Measurements from ENCODE around the gene ASAP2.

ASAP2 gene

GRCh38 chr2:9441556-9441955, 234.9 kb downstream of the ASAP2 start:
- H3K9me2 ChIP-seq (replicated peaks; ENCODE audit: insufficient read depth, low read length) = no peaks in the 10 kb centered on the region
- no peaks in the 10 kb centered on the region for H3F3A ChIP-seq (ENCODE audit: insufficient read depth, low read length)
- no peaks in the 10 kb centered on the region for H3K4me1 ChIP-seq (ENCODE audit: low read length)

GRCh38 chr2:9443526-9443925, 236.9 kb downstream of the ASAP2 start:
- H3K9ac ChIP-seq (ENCODE audit: low read length) = no peak overlapping the region
- DNase-seq = no peak
- no peak overlapping the region for H3K4me3 ChIP-seq (ENCODE audit: low read length)
- no peaks in the 10 kb centered on the region for H4K20me1 ChIP-seq (ENCODE audit: insufficient read depth, low read length)
- TF ChIP-seq EZH2phosphoT487 (IDR thresholded peaks at IDR 0.05; ENCODE audit: low read length) = no peak
- no peak for TF ChIP-seq EZH2 (optimal IDR thresholded peaks at IDR 0.05; ENCODE audit: low read depth, low read length)
- no peak for TF ChIP-seq CTCF (IDR thresholded peaks at IDR 0.05; ENCODE audit: low read length)
- H3K9me2 ChIP-seq (replicated peaks; ENCODE audit: insufficient read depth, low read length) = no peaks in the 10 kb centered on the region
- H3F3A ChIP-seq (ENCODE audit: insufficient read depth, low read length) = no peaks in the 10 kb centered on the region
- H3K9me3 ChIP-seq (replicated peaks; ENCODE audit: insufficient read depth, low read length) = no peaks in the 10 kb centered on the region
- no peak overlapping the region for H3K27ac ChIP-seq (ENCODE audit: low read length)
- no peak overlapping the region for H3K4me2 ChIP-seq (ENCODE audit: low read depth, low read length)
- no peaks in the 10 kb centered on the region for H3K79me2 ChIP-seq (ENCODE audit: low read length)
- H2AFZ ChIP-seq (ENCODE audit: low read length) = no peak overlapping the region
- H3K27me3 ChIP-seq (replicated peaks; ENCODE audit: insufficient read depth, low read length) = no peaks in the 10 kb centered on the region
- no peaks in the 10 kb centered on the region; the same call in 1 of the 2 replicates for H3K36me3 ChIP-seq (replicated peaks; ENCODE audit: insufficient read depth, low read length)
- H3K4me1 ChIP-seq (ENCODE audit: low read length) = no peaks in the 10 kb centered on the region

More at GRCh38 chr2:9441556-9441955, 234.9 kb downstream of the ASAP2 start:
- Histone ChIP-seq H2AFZ (ENCODE audit: low read length) (no peak overlapping the region), H3K4me3 (ENCODE audit: low read length) (no peak overlapping the region), H3K9me3 (replicated peaks; ENCODE audit: insufficient read depth, low read length) (no peaks in the 10 kb centered on the region), H3K27ac (ENCODE audit: low read length) (no peak overlapping the region), H3K9ac (ENCODE audit: low read length) (no peak overlapping the region), H3K4me2 (ENCODE audit: low read depth, low read length) (no peak overlapping the region), H3K79me2 (ENCODE audit: low read length) (no peaks in the 10 kb centered on the region), H3K36me3 (replicated peaks; ENCODE audit: insufficient read depth, low read length) (no peaks in the 10 kb centered on the region; the same call in none of the 2 replicates), H3K27me3 (replicated peaks; ENCODE audit: insufficient read depth, low read length) (no peaks in the 10 kb centered on the region), H4K20me1 (ENCODE audit: insufficient read depth, low read length) (no peaks in the 10 kb centered on the region)
- no peak for DNase-seq
- no peak for TF ChIP-seq EZH2 (optimal IDR thresholded peaks at IDR 0.05; ENCODE audit: low read depth, low read length)
- no peak for TF ChIP-seq EZH2phosphoT487 (IDR thresholded peaks at IDR 0.05; ENCODE audit: low read length)
- no peak for TF ChIP-seq CTCF (IDR thresholded peaks at IDR 0.05; ENCODE audit: low read length)

- H2AFZ ChIP-seq (ENCODE audit: low read length) = no peak overlapping the region
- H3K79me2 ChIP-seq (ENCODE audit: low read length) = no peaks in the 10 kb centered on the region
- no peak for DNase-seq
- no peaks in the 10 kb centered on the region for H3K27me3 ChIP-seq (replicated peaks; ENCODE audit: insufficient read depth, low read length)
- H3K4me1 ChIP-seq (ENCODE audit: low read length) = no peaks in the 10 kb centered on the region
- H3K9ac ChIP-seq (ENCODE audit: low read length) = no peak overlapping the region
- no peaks in the 10 kb centered on the region for H3K9me3 ChIP-seq (replicated peaks; ENCODE audit: insufficient read depth, low read length)
- TF ChIP-seq CTCF (IDR thresholded peaks at IDR 0.05; ENCODE audit: low read length) (no peak), EZH2 (optimal IDR thresholded peaks at IDR 0.05; ENCODE audit: low read depth, low read length) (no peak), EZH2phosphoT487 (IDR thresholded peaks at IDR 0.05; ENCODE audit: low read length) (no peak)
- no peak overlapping the region for H3K27ac ChIP-seq (ENCODE audit: low read length)
- H3K9me2 ChIP-seq (replicated peaks; ENCODE audit: insufficient read depth, low read length) = no peaks in the 10 kb centered on the region
- H3F3A ChIP-seq (ENCODE audit: insufficient read depth, low read length) = no peaks in the 10 kb centered on the region
- no peak overlapping the region for H3K4me3 ChIP-seq (ENCODE audit: low read length)
- no peaks in the 10 kb centered on the region; the same call in 1 of the 2 replicates for H3K36me3 ChIP-seq (replicated peaks; ENCODE audit: insufficient read depth, low read length)
- H3K4me2 ChIP-seq (ENCODE audit: low read depth, low read length) = no peak overlapping the region
- no peaks in the 10 kb centered on the region for H4K20me1 ChIP-seq (ENCODE audit: insufficient read depth, low read length)
Observed at GRCh38 chr2:9445089-9445488, 238.5 kb downstream of the ASAP2 start.
